ENCODE measurements around the gene SH2D3A.

DNA sequence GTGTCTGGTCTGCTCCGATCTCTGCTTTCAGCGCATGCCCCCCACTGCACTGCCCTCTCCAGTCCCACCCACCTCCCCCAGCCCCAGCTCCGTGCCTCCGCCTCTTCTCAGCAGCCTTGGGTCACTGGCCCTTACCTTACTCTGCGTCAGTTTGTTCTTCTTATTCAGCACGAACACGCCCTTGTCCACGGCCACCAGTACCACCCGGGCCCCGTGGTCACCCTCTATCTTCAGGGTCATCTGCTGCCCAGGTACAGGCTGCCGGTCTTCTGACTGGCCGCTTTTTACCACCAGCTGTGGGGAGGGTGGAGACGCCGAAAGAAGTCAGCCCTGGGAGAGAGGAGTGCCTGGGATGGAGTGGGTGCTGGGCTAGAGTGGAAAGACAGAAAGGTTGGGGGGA is 57.7 kb downstream of the SH2D3A start:
- TF ChIP-seq CTCF (conservative IDR thresholded peaks at IDR 0.05; ENCODE audit: low read depth, low read length) (no peak), FOS (IDR thresholded peaks at IDR 0.05; ENCODE audit: low read depth, low read length) (no peak)

All from IMR-90 (cell line).